Measurements from ENCODE around the gene SMIM43. TPM values are rescaled to one million over a fixed set of nuclear protein-coding genes. Genes with fewer than 3 reads are reported as not detected.
"Not testable (repeated sequence)": the region's sequence is repeated elsewhere in the genome, so short reads cannot be mapped to it uniquely, and the experiment has no call there.

SMIM43 gene
- total and polyA plus RNA-seq, 2 donors: 0.21 to 0.25 TPM

DNA sequence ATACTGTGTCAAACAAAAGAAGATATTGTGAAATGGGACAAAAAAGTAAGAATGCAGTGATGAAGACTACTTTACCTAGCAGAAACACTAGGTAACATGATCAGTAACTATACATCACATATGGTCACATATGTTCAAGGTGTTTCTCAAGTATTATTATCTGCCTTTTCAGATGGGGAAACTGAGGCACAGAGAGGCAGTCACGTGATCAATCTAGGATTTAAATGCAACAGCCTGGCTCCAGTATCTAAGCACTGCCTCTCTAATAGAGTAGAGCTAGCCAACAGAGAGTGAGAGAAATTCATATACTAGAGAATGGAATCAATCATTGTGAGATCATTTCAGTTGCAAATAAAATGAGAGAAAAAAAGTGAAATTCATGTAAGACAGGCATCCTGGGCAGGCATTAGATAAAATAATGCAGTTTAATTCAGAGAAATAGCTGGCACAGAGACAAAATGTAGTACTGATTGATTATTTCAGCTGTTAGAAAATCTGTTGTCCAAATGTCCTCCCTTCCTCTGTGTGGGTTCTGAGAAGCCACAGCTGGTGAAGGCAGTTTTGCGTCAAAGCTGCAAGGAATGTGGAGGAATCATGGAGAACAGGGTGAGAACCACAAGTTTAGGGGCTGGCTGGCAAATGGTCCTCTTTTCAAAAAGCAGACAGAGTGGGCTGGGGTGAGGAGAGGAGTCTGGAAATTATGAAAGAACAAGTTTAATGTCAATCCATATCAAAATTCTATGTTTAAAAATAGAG is 26.0 kb downstream of the SMIM43 start:
- Histone ChIP-seq H3K4me3 (ENCODE audit: low read depth, low read length) (no peak overlapping the region), H3K27ac (ENCODE audit: low read depth) (no peak overlapping the region), H3K4me1 (ENCODE audit: insufficient read depth) (no peaks in the 10 kb centered on the region), H3K36me3 (ENCODE audit: insufficient read depth) (no peaks in the 10 kb centered on the region)
- DNase-seq (ENCODE audit: extremely low spot score): no peak
- WGBS: 65% methylated on average over 2 of the region's 2 CpGs

DNA sequence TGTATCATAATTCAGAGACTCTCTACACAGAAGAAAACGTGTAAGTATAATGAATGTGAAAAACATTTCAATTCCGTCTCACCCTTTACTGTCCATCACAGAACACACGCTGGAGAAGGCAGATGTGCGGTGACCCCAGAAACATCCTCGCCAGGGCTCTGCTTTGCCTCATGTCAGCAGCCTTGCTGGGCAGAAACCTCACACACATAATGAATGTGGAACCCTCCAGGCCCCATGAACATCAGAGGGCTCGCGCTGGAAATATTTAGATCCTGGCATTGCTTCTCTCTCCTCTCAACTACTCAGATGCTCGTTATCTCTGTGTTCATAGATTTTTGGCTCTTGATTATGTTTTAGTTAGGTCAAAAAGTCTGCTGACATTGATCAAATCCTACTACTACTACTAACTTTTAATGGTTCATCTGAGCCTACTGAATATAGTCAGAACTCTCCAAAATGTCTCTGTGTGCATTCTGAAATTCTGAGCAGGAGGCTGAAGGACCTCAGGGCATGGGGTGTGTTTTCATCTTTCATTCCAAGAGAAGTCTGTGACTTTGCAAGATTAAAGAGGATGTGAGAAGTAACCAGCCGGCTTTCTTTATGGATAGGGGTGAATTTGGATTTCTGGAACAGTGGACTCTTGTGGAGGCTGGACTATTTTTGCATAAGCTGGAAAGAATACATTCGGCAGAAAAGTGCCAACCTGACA is 27.0 kb downstream of the SMIM43 start:
- no peak overlapping the region for H3K27ac ChIP-seq (ENCODE audit: low read depth)
- DNase-seq (ENCODE audit: extremely low spot score): no peak
- no peaks in the 10 kb centered on the region for H3K4me1 ChIP-seq (ENCODE audit: insufficient read depth)
- no peak overlapping the region for H3K4me3 ChIP-seq (ENCODE audit: low read depth, low read length)
- H3K36me3 ChIP-seq (ENCODE audit: insufficient read depth): no peaks in the 10 kb centered on the region
- 42% methylated on average over 10 of the region's 10 CpGs for WGBS

- WGBS: 69% methylated on average over 5 of the region's 5 CpGs
Observed at GRCh38 chr4:121736735-121737351, 28.1 kb downstream of the SMIM43 start.

DNA sequence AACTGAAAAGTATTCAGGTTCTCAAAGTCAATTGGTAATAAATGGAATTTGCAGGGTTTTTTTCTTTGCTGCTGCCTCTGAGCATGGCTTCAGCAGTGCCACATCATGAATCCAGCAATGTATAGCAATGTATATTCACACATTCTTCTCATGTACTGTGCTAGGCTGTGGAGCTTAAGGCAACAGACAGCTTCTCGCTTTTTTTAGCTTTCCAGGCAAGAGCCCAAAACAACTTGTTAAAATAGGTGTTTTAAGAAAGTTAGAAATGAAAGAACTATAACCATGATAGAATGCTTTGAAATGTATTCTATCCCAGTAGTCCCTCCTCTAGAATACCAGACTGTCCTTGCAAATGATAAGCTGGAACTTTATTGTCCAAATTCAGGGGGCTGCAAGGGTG is 30.4 kb downstream of the SMIM43 start:
- H3K27ac ChIP-seq (ENCODE audit: low read depth): no peak overlapping the region

More at GRCh38 chr4:121736735-121737351, 28.1 kb downstream of the SMIM43 start:
- no peak overlapping the region for H3K27ac ChIP-seq (ENCODE audit: low read depth)
- no peaks in the 10 kb centered on the region for H3K36me3 ChIP-seq (ENCODE audit: insufficient read depth)
- no peak overlapping the region for H3K4me3 ChIP-seq (ENCODE audit: low read depth, low read length)
- H3K4me1 ChIP-seq (ENCODE audit: insufficient read depth): no peaks in the 10 kb centered on the region
- no peak for DNase-seq (ENCODE audit: extremely low spot score)

GRCh38 chr4:121733942-121734341 is 31.0 kb downstream of the SMIM43 start:
- Histone ChIP-seq H3K4me1 (ENCODE audit: insufficient read depth) (no peaks in the 10 kb centered on the region), H3K27ac (ENCODE audit: low read depth) (no peak overlapping the region), H3K36me3 (ENCODE audit: insufficient read depth) (no peaks in the 10 kb centered on the region), H3K4me3 (ENCODE audit: low read depth, low read length) (no peak overlapping the region)
- WGBS: 89% methylated on average over 1 of the region's 1 CpG
- DNase-seq (ENCODE audit: extremely low spot score): no peak

More for the DNA sequence above, 30.4 kb downstream of the SMIM43 start:
- Histone ChIP-seq H3K4me3 (ENCODE audit: low read depth, low read length) (no peak overlapping the region), H3K4me1 (ENCODE audit: insufficient read depth) (no peaks in the 10 kb centered on the region), H3K36me3 (ENCODE audit: insufficient read depth) (no peaks in the 10 kb centered on the region)
- 70% methylated on average over 1 of the region's 1 CpG for WGBS
- DNase-seq (ENCODE audit: extremely low spot score): no peak

- not testable (repeated sequence) for DNase-seq (ENCODE audit: extremely low spot score); H3K4me1 ChIP-seq (ENCODE audit: insufficient read depth); H3K4me3 ChIP-seq (ENCODE audit: low read depth, low read length); H3K27ac ChIP-seq (ENCODE audit: low read depth); H3K36me3 ChIP-seq (ENCODE audit: insufficient read depth)
- 96% methylated on average over 2 of the region's 2 CpGs for WGBS
Observed at GRCh38 chr4:121729753-121730152, 35.2 kb downstream of the SMIM43 start.

DNA sequence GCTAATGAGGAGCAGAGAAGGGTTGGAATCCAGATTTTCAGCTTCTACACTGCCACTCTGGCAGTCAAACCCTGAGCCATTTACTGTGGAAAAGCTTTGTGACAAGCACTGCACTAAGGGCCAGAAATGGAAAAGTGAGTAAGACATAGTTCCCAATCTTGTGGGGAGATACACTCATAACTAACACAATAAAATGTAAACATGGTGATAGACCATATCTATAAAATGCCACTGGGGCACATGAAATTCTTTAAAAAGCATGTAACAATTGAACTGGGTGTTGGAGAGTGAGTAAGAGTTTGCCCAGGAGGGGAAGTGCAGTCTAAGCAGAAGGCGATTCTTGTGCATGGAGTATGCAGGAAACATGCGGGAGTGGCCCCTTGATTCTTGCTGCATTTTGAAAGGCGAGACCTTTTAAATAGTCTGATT is 36.2 kb downstream of the SMIM43 start:
- H3K4me1 ChIP-seq (ENCODE audit: insufficient read depth): no peaks in the 10 kb centered on the region
- WGBS: 66% methylated on average over 3 of the region's 3 CpGs
- H3K4me3 ChIP-seq (ENCODE audit: low read depth, low read length): no peak overlapping the region
- DNase-seq (ENCODE audit: extremely low spot score): no peak
- no peak overlapping the region for H3K27ac ChIP-seq (ENCODE audit: low read depth)
- H3K36me3 ChIP-seq (ENCODE audit: insufficient read depth): no peaks in the 10 kb centered on the region

GRCh38 chr4:121728066-121728465 is 36.9 kb downstream of the SMIM43 start:
- 75% methylated on average over 4 of the region's 4 CpGs for WGBS
- DNase-seq (ENCODE audit: extremely low spot score): no peak
- Histone ChIP-seq H3K36me3 (ENCODE audit: insufficient read depth) (no peaks in the 10 kb centered on the region), H3K4me3 (ENCODE audit: low read depth, low read length) (no peak overlapping the region), H3K27ac (ENCODE audit: low read depth) (no peak overlapping the region), H3K4me1 (ENCODE audit: insufficient read depth) (no peaks in the 10 kb centered on the region)

GRCh38 chr4:121726642-121727268 is 38.2 kb downstream of the SMIM43 start:
- Histone ChIP-seq H3K4me1 (ENCODE audit: insufficient read depth) (no peaks in the 10 kb centered on the region), H3K27ac (ENCODE audit: low read depth) (no peak overlapping the region), H3K4me3 (ENCODE audit: low read depth, low read length) (no peak overlapping the region), H3K36me3 (ENCODE audit: insufficient read depth) (no peaks in the 10 kb centered on the region)
- DNase-seq (ENCODE audit: extremely low spot score): no peak
- 42% methylated on average over 3 of the region's 3 CpGs for WGBS

DNA sequence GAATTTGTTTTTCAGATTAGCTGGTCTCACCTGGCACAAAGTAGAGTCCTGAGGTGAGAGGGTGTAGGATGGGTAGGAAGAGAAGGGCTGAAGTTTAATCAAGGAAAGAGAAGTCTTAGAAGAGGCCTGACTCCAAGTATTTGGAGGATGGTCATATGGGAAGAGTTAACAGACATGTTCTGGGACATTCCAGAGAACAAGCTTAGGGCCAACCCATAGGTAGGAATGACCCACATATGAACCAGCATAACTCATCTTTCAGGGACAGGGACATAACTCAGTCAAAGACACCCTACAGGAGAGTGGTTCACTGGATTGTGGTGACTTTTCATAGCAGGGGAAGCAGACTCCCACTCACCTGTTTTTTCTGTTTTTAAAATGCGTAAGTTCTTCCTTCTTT is 40.3 kb downstream of the SMIM43 start:
- Histone ChIP-seq H3K4me1 (ENCODE audit: insufficient read depth) (no peaks in the 10 kb centered on the region), H3K36me3 (ENCODE audit: insufficient read depth) (no peaks in the 10 kb centered on the region), H3K27ac (ENCODE audit: low read depth) (no peak overlapping the region), H3K4me3 (ENCODE audit: low read depth, low read length) (no peak overlapping the region)
- no peak for DNase-seq (ENCODE audit: extremely low spot score)
- 95% methylated on average over 1 of the region's 1 CpG for WGBS

GRCh38 chr4:121721700-121722099 is 43.3 kb downstream of the SMIM43 start:
- H3K4me1 ChIP-seq (ENCODE audit: insufficient read depth): no peaks in the 10 kb centered on the region
- 42% methylated on average over 1 of the region's 1 CpG for WGBS
- H3K4me3 ChIP-seq (ENCODE audit: low read depth, low read length): no peak overlapping the region
- H3K27ac ChIP-seq (ENCODE audit: low read depth): no peak overlapping the region
- DNase-seq (ENCODE audit: extremely low spot score): no peak
- H3K36me3 ChIP-seq (ENCODE audit: insufficient read depth): no peaks in the 10 kb centered on the region

GRCh38 chr4:121720109-121720508 is 44.9 kb downstream of the SMIM43 start:
- Histone ChIP-seq H3K36me3 (ENCODE audit: insufficient read depth) (no peaks in the 10 kb centered on the region), H3K4me3 (ENCODE audit: low read depth, low read length) (no peak overlapping the region), H3K4me1 (ENCODE audit: insufficient read depth) (no peaks in the 10 kb centered on the region), H3K27ac (ENCODE audit: low read depth) (no peak overlapping the region)
- 72% methylated on average over 1 of the region's 1 CpG for WGBS
- no peak for DNase-seq (ENCODE audit: extremely low spot score)

DNA sequence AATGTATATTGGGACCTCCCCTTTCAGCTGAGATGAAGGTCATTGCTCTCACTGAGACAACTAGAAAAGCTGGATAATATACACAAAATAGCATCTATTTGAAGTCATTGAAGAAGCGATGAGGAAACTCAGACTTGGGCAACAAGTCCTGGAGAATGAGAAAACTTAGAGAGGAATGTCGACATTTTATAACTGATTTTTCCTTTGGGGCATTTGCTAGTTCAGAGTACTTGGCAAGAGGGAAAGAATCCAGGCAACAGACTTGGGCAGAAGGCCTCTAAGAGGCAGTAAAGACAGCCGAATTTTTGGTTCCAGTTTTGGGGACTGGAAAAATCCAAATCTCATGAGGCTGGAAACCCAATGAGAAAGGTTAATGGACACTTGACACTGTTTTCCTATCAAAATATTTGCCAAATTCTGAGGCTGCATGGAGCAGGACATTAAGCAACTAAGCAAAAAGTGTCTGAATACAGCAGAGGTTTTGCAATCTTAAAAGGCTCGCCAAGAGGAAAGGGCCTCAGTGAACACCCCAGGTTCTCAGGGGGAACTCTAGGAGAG is 47.2 kb downstream of the SMIM43 start:
- Histone ChIP-seq H3K36me3 (ENCODE audit: insufficient read depth) (no peaks in the 10 kb centered on the region), H3K27ac (ENCODE audit: low read depth) (no peak overlapping the region), H3K4me1 (ENCODE audit: insufficient read depth) (no peaks in the 10 kb centered on the region), H3K4me3 (ENCODE audit: low read depth, low read length) (no peak overlapping the region)
- WGBS: 61% methylated on average over 4 of the region's 4 CpGs
- DNase-seq (ENCODE audit: extremely low spot score): no peak
